Right ventricle myocardium inferior (tissue), 1 donor: ENCODE results near the gene SMIM12. TPM values are rescaled to one million over a fixed set of nuclear protein-coding genes. Genes with fewer than 3 reads are reported as not detected.
A peak's percentile ranks its signal among the peaks of the same experiment; 100 is the strongest.

Experiments used
- ATAC-seq: fragments of 200-7000 bp; cut with Tn5 transposase; one replicate; pipeline ENCODE4 v1.9.1; 2020; ENCODE audit warnings: mild to moderate bottlenecking, moderate library complexity
- DNase-seq: peaks from one replicate; pipeline ENCODE4 v3.0.0; 2021; ENCODE audit errors: missing footprints
- intact Hi-C: fragments of 100-400 bp; cut with DNase I; formaldehyde crosslinking; loops from one replicate; pipeline ENCODE4 v1.11.0; 2022
- total RNA-seq: library from RNA; stranded (reverse); fragmentation: NEBNext Ultra II Directional; extraction: Animal tissue kit (Norgen Biotek cat#: 25700); gene quantifications from one replicate; pipeline ENCODE4 v1.2.1, GENCODE V29; 2021
- donor health status: DM: no; HTN: yes; CAD: no; lungs with severe emphysema.

Gene SMIM12
- total RNA-seq, 1 donor from 2014 or later, result 40.6 TPM

DNA sequence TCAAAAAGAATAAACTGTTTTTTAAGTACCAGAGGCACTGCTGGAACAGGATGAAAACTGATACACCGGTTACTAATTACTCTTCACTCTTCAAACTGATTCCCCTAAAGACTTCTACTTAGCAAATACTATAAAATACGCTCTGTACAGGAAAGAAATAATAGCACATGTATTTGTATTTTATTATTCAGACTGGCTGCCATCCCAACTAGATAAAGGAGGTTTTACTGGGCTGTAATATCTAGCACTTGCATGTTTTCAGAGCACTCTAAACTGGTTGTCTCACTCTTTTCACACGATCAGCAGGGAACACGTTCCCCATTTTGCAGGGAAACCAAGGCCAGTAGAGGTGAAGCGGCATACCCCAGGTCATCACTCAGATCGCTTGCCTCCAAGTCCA, 9.2 kb downstream of the SMIM12 start:
- DNase-seq (no peak), ATAC-seq (no peak)
- intact Hi-C loops, result no loop called here

DNA sequence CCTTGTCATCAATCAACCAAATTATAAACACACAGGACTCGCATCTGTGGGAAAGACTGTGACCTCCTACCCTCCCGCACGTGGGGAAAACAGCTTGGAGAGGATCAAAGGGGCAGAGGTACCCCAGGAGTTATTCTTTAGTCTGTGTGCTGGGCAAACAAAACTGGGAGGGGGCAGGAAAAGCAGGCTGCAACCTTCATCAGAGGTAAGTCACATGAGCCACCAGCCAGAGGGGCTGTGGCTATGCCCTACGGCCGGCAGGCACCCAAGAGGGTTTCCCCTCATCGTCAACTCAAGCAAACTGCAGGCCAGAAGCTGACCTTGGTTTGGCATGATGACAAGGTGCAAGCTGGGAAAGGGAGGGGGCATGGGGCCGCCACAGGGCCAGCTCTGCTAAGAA, 12.5 kb downstream of the SMIM12 start:
- intact Hi-C loops, result no loop called here
- no peak for ATAC-seq
- DNase-seq, result no peak

DNA sequence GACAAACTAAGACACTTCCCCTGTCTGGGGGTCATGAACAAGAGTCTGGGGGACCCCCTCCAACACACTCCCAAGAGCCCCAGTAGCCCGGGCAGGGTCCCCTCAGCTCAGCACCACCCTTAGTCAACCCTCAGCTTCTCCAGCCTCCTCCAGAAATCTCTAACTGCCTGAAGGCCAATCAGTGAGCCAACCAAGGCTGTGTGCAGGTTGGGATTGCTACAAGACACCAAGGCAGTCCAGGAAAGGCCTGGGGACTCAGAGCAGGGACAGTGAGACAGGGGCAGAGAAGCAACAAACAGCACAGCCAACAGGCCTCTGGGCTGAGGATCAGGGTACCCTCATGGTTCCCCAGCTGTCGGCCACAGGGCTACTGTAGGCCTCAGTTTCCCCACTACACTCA, 13.3 kb downstream of the SMIM12 start:
- intact Hi-C loops, result no loop called here
- DNase-seq (no peak), ATAC-seq (no peak)

DNA sequence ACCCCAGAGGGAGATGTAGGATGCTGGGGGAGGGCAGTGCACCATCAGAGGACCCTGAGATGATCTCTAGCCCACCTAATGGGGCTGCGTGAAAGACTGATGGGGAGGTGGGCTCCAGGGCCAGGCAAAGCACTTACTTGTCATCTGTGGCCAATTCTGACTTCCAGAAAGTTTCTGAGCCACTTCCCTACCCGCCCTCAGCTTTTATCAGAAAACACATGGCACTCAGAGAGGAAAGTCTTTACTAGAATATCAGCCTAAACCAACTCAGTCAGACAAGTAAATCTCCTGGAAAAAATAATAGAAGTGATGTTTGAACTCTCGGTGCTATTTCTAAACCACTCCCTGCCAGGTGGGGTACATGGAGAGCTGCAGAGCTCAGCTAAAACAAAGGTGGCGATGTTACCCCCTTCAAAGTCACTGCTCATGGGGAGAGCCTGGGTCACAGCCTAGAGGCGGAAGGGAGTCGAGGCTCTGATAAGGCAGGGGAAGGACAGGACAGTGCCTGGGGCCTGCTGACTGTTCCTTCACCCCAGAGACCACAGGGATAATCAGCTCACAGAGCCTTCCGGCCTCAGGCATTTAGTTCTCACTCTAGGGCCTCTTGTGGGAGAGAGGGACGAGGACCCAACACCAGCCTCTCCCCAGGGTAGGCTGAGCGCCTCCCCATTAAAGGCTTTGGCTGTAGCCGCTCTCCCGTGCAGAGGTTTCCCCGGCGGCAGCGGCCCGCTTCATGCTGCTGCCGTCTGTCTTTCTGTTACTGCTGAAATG, 14.2 kb downstream of the SMIM12 start:
- intact Hi-C loops, result no loop called here
- DNase-seq (no peak), ATAC-seq (peak; percentile 29)

DNA sequence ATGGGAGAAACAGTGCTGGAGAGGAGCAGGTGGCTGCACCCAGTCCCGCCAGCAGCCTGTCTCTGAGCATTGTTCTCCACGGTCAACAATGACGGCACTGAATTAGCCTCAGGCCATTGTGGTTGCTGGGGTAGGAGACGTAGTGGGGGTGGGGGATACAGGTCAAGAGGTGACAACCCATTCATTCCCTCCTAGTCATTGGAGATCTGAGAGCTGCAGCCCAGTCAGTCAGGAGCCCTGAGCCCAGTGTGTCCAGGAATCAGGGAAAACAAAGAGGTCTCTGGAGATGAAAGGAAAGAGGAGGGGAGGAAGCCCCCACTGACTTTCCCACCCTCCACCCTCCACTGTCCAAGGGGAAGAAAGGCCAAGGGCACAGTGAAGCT, 15.3 kb downstream of the SMIM12 start:
- no peak for DNase-seq
- no peak for ATAC-seq
- intact Hi-C loops, result no loop called here

DNA sequence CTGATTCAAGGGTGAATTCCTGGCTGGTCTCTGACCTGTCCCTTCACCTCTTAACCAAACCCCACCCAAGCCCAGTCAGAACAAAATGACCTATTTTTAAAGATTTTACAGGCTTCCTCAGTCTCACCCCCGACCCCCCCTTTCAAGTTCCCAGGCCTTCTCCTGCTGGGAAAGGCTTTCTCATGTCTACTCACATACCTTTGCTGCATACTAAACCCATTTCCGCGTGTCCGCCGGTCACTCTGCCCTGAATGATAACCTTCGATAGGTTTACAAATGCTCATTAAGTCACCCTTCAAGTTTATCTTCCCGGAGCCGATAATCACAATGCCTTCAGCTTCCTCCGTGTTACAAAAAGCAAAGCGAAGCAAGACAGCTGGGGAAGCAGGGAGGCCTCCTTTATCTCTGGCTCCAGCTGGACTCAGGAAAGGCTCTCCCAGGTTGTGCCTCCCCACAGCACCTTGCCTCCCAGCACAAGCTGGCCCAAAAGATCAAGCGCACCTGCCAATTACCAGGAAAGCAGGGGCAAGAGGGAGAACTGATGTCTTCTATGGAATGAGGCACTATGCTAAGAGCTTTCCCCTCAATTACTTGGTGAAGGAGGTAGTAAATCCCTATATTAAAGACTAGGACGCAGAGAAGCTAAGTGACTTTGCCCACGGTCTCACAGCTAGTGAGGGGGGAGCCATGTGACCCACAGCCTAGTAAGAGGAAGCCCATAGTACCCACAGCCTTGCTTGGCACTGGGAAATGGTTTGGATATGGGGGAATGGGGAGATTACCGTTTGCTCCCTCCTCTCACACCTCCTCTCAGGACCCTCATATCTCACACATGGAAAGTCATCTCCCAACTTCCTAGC, 15.9 kb downstream of the SMIM12 start:
- ATAC-seq (no peak), DNase-seq (no peak)
- intact Hi-C loops, result no loop called here

DNA sequence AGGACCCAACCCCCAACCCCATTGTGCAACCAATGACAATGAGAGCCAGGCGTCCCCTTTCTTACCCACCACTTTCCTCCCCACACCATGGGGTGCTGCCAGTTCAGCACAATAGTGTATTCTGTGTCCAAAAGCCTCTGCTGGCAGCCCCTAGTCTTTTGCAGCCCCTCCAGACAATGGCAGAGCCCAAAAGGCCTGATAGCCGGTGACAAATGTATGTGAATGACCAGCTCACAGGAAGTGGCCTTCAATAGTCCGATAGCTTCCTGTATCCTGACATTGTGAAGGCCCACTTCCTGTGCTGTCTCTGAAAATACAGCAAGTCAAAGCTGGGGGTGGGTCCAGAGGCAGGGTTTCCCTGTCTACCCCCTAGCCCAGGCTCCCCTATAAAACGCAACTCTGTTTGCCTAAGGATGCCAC, 16.6 kb downstream of the SMIM12 start:
- DNase-seq (no peak), ATAC-seq (no peak)
- intact Hi-C loops, result no loop called here

DNA sequence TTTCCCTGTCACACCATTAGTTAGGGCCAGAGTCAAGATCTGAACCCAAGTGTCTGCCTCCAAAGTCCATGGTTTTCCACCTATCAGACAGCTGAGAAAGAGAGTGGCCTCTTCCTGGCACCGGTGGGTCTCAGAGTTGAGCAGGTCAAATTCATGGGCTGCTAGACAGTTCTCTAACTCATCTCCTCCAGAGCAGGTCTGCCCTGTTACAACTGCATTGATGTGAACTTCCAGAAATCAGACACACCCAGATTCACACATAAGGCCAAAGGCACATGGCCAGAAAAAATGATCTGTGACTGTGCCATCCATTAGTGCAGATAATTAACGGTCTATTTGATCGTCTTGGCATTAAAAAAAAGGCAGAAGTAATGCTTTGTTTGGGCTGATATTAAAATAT, 17.5 kb downstream of the SMIM12 start:
- intact Hi-C loops, result no loop called here
- ATAC-seq, result no peak
- DNase-seq, result no peak

DNA sequence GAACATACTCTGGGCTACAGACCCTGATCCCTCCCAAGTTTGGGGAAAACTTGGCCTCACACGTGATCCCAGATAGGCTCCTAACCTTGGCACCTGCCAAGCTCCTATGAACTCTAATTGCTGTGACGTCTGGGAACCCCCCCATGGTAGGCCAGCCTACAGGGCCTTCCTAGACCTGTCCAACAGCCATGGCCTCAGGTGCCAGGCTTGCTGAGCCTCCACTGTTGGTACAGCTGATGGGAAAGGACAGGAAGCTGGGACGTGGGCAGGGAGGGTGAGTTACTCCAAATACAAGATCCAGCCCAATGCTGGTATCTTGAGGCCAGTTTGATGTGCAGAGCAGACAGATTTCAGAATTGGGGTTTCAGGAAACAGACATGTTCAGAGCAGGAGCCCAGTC, 19.1 kb downstream of the SMIM12 start:
- intact Hi-C loops, result no loop called here
- no peak for DNase-seq

DNA sequence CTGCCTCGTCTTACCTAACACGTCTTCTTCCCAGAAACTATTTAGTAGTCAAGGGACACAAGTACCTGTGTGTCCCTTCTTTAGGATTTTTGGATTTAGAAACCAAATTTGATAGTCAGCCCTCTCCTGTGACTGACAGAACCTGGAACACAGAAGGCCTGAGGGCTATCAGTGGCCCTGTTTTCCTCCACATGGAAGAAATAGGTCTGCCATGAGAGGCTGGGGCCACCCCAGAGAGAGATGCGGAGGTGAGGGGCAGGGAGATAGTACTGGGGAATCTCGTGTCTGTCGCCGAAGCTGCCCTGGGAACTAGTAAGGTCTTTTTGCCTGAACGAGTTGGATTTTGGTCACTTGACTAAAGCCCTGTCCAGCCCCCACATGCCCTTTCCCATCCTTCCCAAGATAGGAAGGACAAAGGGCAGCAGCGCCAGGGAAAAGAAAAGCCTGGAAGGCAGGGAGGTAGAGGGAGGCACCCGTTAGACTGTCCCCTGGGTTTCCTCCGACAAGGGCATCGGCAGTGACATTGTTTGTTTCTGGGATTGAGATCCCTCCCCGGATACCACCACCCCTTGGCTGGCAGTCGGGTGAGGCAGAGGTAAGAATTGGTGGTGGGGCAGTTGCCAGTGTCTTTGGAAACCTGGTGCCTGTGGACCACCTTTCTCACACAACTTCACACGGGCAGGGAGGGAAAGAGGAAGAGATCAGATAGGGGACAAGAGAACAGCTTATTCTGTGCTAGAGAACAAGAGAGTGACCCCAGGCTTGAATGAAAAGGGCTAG, 19.8 kb downstream of the SMIM12 start:
- intact Hi-C loops, result no loop called here
- no peak for DNase-seq

More for the DNA sequence above, 19.1 kb downstream of the SMIM12 start:
- no peak for ATAC-seq

DNA sequence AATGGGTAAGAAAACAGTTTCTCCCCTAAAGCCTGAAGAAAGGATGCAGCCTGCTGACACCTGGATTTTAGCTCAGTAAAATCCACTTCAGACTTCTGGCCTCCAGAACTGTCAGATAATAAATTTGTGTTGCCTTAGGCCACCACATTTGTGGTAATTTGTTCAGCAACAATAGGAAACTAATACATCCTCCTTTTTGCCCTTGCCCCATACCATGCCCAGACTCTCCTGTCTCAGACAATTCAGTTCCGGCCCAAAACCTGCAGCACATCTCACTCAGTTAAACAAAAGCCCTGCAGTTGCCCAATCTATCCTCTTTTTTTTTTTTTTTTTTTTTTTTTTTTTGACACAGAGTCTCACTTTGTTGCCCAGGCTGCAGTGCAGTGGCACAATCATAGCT, 25.8 kb downstream of the SMIM12 start:
- ATAC-seq (no peak), DNase-seq (no peak)
- intact Hi-C loops, result no loop called here

More for the DNA sequence above, 19.8 kb downstream of the SMIM12 start:
- no peak for ATAC-seq

DNA sequence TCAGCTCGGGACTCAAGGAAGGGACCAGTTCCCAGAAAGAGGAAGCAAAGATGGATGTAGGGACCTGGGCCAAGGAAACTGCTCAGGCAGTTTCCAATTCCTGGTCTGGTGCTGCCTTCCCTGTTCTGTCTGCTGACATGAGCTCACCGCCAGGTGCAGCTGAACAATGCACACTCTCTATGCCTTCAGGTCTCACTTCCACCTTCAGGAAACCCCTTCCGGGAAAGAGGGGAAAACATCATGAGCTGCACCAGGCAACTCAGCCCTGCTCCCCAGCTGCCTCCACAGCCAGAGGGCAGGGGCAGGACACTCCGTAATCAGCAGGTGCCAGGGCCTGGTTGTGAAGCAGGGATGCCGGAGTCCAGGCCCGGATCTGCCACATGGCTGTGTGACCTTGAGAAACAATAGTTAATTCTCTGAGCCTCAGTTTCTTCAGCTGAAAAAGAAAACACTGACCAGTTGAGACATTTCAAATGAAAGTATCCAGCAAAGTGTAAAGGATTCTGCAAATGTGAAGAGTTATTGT, 27.8 kb downstream of the SMIM12 start:
- intact Hi-C loops, result no loop called here
- DNase-seq (no peak), ATAC-seq (no peak)

DNA sequence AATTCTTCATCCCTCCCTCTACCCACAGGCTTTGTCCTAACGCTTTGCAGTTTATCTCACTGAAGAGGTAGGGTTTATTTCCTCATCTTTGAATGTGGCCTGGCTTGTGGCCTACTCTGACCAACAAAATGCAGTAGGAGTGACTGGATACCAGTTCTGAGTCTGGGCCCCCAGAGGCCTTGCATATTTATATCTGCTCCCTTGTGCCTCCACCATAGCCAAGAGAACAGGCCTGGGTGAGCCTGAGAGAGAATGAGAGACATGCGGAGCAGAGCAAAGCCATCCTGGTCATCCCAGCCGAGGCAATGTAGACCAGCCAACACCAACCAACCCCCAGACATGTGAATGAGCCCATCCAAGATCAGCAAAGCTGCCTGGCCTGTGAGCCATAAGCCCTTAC, 30.3 kb downstream of the SMIM12 start:
- intact Hi-C loops, result no loop called here
- DNase-seq (no peak), ATAC-seq (peak; percentile 20)

DNA sequence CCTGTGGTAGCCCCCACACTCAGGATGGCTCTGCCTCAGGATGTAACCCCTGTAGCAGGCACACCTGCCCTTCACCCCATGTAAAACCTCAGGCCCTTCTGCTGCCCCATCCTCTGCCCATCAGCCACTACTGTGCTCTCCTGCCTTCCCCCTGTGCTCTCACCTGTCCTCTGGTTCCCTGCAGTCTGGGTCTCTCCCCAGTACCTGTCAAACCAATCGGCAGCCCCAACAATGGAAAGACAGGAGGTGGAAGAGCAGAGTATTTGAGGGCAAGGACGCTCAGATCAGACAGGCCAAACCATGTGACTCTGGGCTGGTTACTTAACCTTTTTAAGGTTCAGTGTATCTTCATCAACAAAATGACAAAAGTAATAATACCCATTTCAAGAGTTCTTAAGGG, 30.9 kb downstream of the SMIM12 start:
- no peak for ATAC-seq
- DNase-seq, result no peak
- intact Hi-C loops, result no loop called here

DNA sequence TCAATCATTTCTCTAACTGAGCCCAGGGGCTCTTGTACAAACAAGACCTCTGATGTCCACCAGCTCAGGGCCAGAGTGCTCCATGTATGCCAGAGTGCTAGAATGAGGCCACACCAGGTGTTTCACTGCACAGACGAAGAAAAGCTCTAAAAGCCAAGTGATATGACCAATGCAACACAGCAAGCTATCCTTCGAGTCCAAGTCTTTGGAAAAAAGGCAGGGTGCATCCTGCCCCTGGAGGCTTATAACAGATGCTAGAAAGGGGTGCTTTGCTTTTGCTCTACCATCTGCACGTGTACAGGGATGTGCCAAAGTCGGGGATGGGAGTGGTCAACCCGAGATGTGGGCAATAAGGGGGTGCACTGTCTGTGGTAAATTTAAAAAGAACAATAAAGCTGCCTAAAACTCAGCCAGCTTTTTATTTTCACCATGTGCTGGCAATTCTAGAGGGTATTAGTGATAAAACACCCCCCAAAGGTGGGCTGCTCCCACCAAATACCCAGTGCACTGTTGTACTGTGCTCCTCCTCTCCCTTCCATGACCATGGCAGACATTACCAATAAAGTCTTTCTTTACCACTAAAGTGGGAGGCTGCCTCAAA, 32.1 kb downstream of the SMIM12 start:
- intact Hi-C loops, result no loop called here
- ATAC-seq, result no peak

DNA sequence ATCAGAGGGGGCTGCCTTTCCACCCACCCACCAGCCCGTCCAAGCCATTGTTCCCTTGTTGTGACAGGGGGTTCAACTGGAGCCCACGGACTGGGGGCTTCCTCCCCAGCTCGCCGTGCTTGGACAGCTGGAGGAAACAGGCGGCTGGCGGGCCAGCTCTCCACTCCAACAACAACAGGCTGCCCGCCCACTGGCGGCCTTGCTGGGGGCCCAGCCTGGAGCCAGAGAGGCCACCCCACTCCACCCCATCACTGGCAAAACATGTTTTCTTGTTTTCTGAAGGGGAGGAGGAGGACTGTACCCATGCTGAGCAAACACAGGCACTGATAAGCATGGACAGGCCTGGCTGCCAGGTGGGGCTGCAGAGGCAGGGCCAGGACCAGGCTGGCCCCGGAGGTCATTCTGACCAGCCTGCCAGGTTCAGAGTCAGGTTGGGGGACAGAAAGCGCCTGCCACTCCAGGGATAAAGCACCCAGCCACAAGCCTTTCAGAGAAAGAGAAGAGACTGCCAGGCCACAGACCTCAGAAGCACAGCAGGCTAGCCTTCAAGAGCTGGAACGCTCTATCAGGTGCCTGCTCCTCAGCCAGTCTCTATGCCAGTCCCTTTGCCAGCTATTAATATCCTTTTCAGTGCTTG, 34.0 kb downstream of the SMIM12 start:
- ATAC-seq, result peak; percentile 74
- intact Hi-C loops, result no loop called here
- DNase-seq, result no peak

More for the DNA sequence above, 32.1 kb downstream of the SMIM12 start:
- no peak for DNase-seq

DNA sequence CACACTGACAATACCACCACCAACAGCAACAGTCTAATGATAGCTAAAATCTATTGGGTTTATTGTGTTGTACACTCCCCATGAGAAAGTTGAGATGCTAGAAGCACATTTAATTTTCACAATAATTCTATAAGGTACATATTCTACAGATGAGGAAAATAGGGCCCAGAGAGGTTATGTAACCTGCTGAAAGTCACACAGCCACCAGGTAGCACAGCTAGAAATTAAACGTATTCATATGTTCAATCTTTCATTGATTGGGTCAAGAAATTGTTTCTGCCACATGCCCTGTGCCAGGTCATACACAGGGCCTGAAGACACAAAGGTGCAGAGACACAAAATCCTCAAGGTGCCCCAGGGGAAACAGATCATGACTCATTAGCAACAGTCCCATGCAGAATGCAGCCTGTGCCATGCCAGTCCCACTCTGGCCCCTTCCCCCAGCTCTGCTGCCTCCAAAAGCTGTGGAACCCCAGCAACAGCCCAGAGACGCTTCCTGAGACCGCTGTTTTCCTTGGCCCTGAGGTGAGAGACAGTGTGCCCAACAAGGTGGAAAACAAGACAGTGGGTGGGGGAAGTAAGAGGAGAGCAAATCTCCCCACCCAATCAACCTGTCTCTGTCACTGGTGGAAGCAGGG, 34.6 kb downstream of the SMIM12 start:
- no peak for DNase-seq
- no peak for ATAC-seq
- intact Hi-C loops, result no loop called here

DNA sequence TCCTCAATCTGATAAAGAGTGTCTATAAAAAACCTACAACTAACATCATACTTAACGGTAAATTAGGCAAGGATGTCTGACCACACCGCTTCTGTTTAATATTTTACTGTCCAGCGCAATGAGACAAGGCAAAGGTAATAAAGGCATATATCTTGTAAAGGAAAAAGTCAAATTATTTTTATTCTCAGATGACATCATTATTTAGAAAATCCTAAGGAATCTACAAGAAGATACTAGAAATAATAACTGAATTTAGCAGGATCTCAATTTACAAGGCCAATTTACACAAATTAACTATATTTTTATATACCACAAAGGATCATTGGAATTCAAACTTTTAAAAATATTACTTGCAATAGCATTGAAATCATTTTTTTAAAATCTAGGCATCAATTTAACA, 37.3 kb downstream of the SMIM12 start:
- no peak for ATAC-seq
- intact Hi-C loops, result no loop called here

More for the DNA sequence above, 37.3 kb downstream of the SMIM12 start:
- DNase-seq, result no peak
